Kidney (tissue), 14 donors: ENCODE results near the gene EXOC3. TPM values are rescaled to one million over a fixed set of nuclear protein-coding genes. Genes with fewer than 3 reads are reported as not detected.
A peak's percentile ranks its signal among the peaks of the same experiment; 100 is the strongest.

ENCODE experiments used
- DNase-seq, 5 donors: peaks; one replicate each; pipeline ENCODE4 v3.0.0-alpha.2; 2013 to 2020
- FAIRE-seq: peaks from 2 replicates; lab custom pipeline; 2012; peaks lifted over from hg19 to GRCh38; lab: Jason Lieb, UNC
- H3K27ac ChIP-seq, 2 donors: one replicate each; pipeline ENCODE4 v1.7.0; 2013; ENCODE audit warnings: low read depth in 2 of 2, low read length in 2 of 2, inconsistent platforms in 1 of 2
- H3K27me3 ChIP-seq: one replicate; pipeline ENCODE4 v1.7.1; 2013; ENCODE audit warnings: low read length, inconsistent platforms; ENCODE audit not compliant: control insufficient read depth, insufficient read depth
- H3K36me3 ChIP-seq, 3 donors: one replicate each; pipeline versions ENCODE4 v1.7.0 to v1.7.1; 2013; ENCODE audit warnings: low read length in 3 of 3, control low read depth in 1 of 3, inconsistent platforms in 1 of 3; ENCODE audit not compliant: insufficient read depth in 3 of 3, control insufficient read depth in 2 of 3
- H3K4me1 ChIP-seq, 3 donors: one replicate each; pipeline versions ENCODE4 v1.7.0 to v1.7.1; 2013; ENCODE audit warnings: low read length in 3 of 3, inconsistent platforms in 1 of 3, low read depth in 1 of 3; ENCODE audit not compliant: control insufficient read depth in 2 of 3, insufficient read depth in 2 of 3
- H3K4me3 ChIP-seq, 3 donors: one replicate each; pipeline versions ENCODE4 v1.7.0 to v1.8.1; 2013; ENCODE audit warnings: low read length in 3 of 3, control low read depth in 1 of 3, inconsistent platforms in 1 of 3
- H3K9ac ChIP-seq, 3 donors: one replicate each; pipeline versions ENCODE4 v1.7.0 to v1.7.1; 2013; ENCODE audit warnings: low read length in 3 of 3, control low read depth in 1 of 3, inconsistent platforms in 1 of 3
- H3K9me3 ChIP-seq, 3 donors: one replicate each; pipeline versions ENCODE4 v1.7.0 to v1.7.1; 2013; ENCODE audit warnings: low read length in 3 of 3, control low read depth in 1 of 3, inconsistent platforms in 1 of 3; ENCODE audit not compliant: control insufficient read depth in 2 of 3, insufficient read depth in 1 of 3
- CTCF ChIP-seq: IDR thresholded peaks from 3 replicates; pipeline ENCODE4 v1.5.1; 2012; ENCODE audit warnings: mild to moderate bottlenecking, moderate library complexity, borderline replicate concordance; ENCODE audit not compliant: insufficient read depth; ENCODE audit errors: extremely low read depth
- intact Hi-C: fragments of 100-400 bp; cut with DNase I; formaldehyde crosslinking; loops from one replicate; pipeline ENCODE4 v1.11.1; 2022
- polyA plus RNA-seq: library from polyadenylated mRNA; stranded (reverse); fragments of 350-450 nt; fragmentation: Illumina TruSeq; extraction: RNeasy Lipid Tissue Mini Kit (QIAGEN cat#74804); gene quantifications from one replicate; pipeline ENCODE4 v1.2.3, GENCODE V29; 2014; ENCODE audit warnings: low read depth, low replicate concordance; ENCODE audit not compliant: insufficient read depth
- total RNA-seq: library from RNA; stranded (reverse); fragmentation: NEBNext Ultra II Directional; extraction: Animal tissue kit (Norgen Biotek cat#: 25700); gene quantifications from one replicate; pipeline ENCODE4 v1.2.1, GENCODE V29; 2021
- donor health status: control.
- donor health status: control.
- donor health status: control.
- donor health status: control.
- donor health status: control.
- donor health status: DM: yes; HTN: yes; CAD: no.
- donor health status: Normal renal cell carcinoma (clear cell type).

The EXOC3 gene
- total and polyA plus RNA-seq, 2 donors from 2014 or later = 40.5 to 71.5 TPM

DNA sequence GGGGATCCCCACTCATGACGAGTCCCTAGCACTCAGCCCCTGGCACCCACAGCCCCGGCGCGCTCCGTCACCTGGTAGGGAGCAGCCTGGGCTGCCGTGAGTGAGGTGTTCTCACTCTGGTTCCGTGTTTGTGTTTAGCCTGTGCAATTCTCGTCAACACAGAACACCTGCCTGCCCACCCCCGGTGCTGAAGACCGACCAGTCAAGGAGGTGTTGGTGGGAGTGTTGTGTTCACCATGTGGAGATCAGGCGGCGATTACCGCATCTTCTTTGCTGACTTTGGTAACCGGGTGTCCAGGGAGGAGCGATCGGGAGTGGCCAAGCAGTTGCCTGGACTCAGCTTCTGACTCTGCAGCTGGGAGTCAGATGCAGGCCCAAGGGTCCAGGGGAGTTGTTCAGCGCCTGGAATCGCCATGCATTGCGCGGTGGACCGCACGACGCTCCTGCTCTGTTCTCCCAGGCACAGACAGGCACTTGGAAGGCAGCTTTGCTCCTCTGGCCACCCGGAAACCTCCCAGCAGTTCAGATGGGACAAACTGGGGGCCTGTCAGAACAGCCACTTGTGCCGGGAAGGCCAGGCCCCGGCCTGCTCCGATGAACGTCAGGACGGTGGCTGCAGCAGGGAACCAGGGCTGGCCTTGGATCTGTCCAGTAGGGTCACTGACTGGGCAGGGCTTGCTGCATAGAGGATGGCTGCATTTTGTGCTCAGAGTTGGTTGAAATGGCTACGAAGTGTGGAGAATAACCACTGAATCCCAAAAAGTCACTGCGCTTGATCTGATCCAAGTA lies 28.2 kb downstream of the EXOC3 start:
- Histone ChIP-seq H3K9ac (no peak overlapping the region), H3K9me3 (no peaks in the 10 kb centered on the region), H3K27me3 (no peaks in the 10 kb centered on the region), H3K4me1 (peaks cover 0 to 14% (median 3%) of the 10 kb centered on the region in 3 donors), H3K4me3 (no peak overlapping the region), H3K27ac (no peak overlapping the region), H3K36me3 (peaks cover 0 to 4% (median 2%) of the 10 kb centered on the region in 3 donors)
- intact Hi-C loops = no loop called here
- DNase-seq = peak in 2 of 5 donors; percentile 48 to 67
- FAIRE-seq = no peak
- no peak for TF ChIP-seq CTCF

- H3K36me3 ChIP-seq = peaks cover 0 to 4% (median 0%) of the 10 kb centered on the region in 3 donors
- no peak overlapping the region for H3K27ac ChIP-seq
- peaks cover 0 to 14% (median 3%) of the 10 kb centered on the region in 3 donors for H3K4me1 ChIP-seq
- H3K27me3 ChIP-seq = no peaks in the 10 kb centered on the region
- TF ChIP-seq CTCF = no peak
- no peak overlapping the region for H3K4me3 ChIP-seq
- H3K9me3 ChIP-seq = no peaks in the 10 kb centered on the region
- intact Hi-C loops = no loop called here
- H3K9ac ChIP-seq = no peak overlapping the region
- DNase-seq = no peak
- no peak for FAIRE-seq
Observed at GRCh38 chr5:471750-472058, 28.7 kb downstream of the EXOC3 start.

GRCh38 chr5:472076-472655 lies 29.2 kb downstream of the EXOC3 start:
- Histone ChIP-seq H3K27ac (peak overlapping the region; percentile 37 to 63), H3K27me3 (no peaks in the 10 kb centered on the region), H3K9ac (peak overlapping the region in 2 of 3 donors; percentile 48 to 55), H3K4me3 (peak overlapping the region; percentile 41 to 63 (median 50)), H3K36me3 (peaks cover 0 to 4% (median 0%) of the 10 kb centered on the region in 3 donors), H3K9me3 (no peaks in the 10 kb centered on the region), H3K4me1 (peaks cover 0 to 14% (median 3%) of the 10 kb centered on the region in 3 donors)
- DNase-seq (peak in 3 of 5 donors; percentile 33 to 83 (median 80)), FAIRE-seq (no peak)
- TF ChIP-seq CTCF = no peak
- intact Hi-C loops = no loop called here
